Sigmoid colon (tissue), 4 donors: Measurements from ENCODE around the gene CFAP46.

Experiments
- EP300 ChIP-seq, 4 donors: sonication (generic); formaldehyde crosslinking; IDR thresholded peaks; one replicate each; pipeline ENCODE4 v1.6.1; 2017; ENCODE audit warnings: antibody characterized with exemption in 4 of 4
- POLR2AphosphoS5 ChIP-seq, 4 donors: sonication (generic); formaldehyde crosslinking; IDR thresholded peaks; one replicate each; pipeline ENCODE4 v1.6.1; 2017; ENCODE audit warnings: antibody characterized with exemption in 4 of 4
- TF ChIP-seq, protein P1 (sequence below), 4 experiments: fragments of 450-650 bp in 3 of 4; fragments of 200-600 bp in 1 of 4; IDR thresholded peaks; one replicate each; pipeline ENCODE4 v1.5.1; 2016 to 2019; ENCODE audit warnings: antibody characterized with exemption in 4 of 4, mild to moderate bottlenecking in 3 of 4, moderate library complexity in 2 of 4

DNA sequence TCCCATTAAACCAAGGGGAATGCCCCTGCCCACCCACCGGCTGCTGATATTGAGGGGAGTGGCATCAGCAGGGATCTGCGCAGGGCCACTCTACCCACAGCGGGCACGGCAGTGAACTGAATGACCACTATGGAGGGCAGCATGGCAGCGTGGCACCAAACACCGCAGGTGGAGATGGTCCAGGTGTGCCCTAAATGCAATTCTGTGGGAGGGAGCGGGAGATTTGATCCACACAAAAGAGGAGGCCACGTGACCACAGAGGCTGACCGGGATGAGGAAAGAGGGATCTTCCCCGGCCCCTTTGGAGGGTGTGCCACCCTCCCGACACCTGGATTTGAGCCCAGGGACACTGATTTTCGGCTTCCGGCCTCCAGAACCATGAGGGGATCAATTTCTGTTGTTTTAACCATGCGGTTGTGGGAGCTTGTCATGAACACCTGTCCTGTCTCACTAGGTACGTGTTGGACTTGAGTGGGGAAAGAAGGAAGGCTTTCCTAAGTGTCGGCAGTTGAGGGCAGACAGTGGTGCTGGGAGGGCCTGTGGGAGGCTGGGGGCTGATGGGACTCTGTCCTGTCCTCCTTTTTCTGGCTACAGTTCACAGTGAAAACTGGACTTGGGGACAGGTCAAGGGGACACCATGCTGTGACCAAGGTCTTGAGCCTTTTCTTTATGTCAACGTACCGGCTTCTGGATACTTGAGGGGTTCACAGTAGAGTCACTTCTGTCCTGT is 66.1 kb downstream of the CFAP46 start:
- TF ChIP-seq, protein P1, sequence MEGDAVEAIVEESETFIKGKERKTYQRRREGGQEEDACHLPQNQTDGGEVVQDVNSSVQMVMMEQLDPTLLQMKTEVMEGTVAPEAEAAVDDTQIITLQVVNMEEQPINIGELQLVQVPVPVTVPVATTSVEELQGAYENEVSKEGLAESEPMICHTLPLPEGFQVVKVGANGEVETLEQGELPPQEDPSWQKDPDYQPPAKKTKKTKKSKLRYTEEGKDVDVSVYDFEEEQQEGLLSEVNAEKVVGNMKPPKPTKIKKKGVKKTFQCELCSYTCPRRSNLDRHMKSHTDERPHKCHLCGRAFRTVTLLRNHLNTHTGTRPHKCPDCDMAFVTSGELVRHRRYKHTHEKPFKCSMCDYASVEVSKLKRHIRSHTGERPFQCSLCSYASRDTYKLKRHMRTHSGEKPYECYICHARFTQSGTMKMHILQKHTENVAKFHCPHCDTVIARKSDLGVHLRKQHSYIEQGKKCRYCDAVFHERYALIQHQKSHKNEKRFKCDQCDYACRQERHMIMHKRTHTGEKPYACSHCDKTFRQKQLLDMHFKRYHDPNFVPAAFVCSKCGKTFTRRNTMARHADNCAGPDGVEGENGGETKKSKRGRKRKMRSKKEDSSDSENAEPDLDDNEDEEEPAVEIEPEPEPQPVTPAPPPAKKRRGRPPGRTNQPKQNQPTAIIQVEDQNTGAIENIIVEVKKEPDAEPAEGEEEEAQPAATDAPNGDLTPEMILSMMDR (IDR thresholded peaks at IDR 0.05) = no peak
- TF ChIP-seq POLR2AphosphoS5 (IDR thresholded peaks at IDR 0.05) (no peak), EP300 (IDR thresholded peaks at IDR 0.05) (no peak)
